Testis (tissue), 5 donors: ENCODE results near the gene XAGE1B. TPM values are rescaled to one million over a fixed set of nuclear protein-coding genes. Genes with fewer than 3 reads are reported as not detected.
"Not testable (repeated sequence)": the region's sequence is repeated elsewhere in the genome, so short reads cannot be mapped to it uniquely, and the experiment has no call there.

ENCODE experiments used
- DNase-seq: peaks from one replicate; pipeline ENCODE4 v3.0.0-alpha.2; 2019
- H3K27ac ChIP-seq, 2 donors: fragments of 200-600 bp; sonication (generic); one replicate each; pipeline ENCODE4 v1.5.1; 2019
- H3K27me3 ChIP-seq: fragments of 200-600 bp; sonication (generic); one replicate; pipeline ENCODE4 v1.5.1; 2019
- H3K36me3 ChIP-seq: fragments of 200-600 bp; sonication (generic); one replicate; pipeline ENCODE4 v1.5.1; 2017; ENCODE audit warnings: low read depth; ENCODE audit errors: missing control alignments
- H3K4me1 ChIP-seq: fragments of 200-600 bp; sonication (generic); one replicate; pipeline ENCODE4 v1.5.1; 2019
- H3K4me3 ChIP-seq, 2 donors: fragments of 200-600 bp; sonication (generic); one replicate each; pipeline ENCODE4 v1.5.1; 2017 to 2019
- H3K9me3 ChIP-seq: fragments of 200-600 bp; sonication (generic); one replicate; pipeline ENCODE4 v1.5.1; 2017
- CTCF ChIP-seq, 3 experiments: fragments of 450-650 bp in 2 of 3; fragments of 200-600 bp in 1 of 3; sonication (generic) in 1 of 3; IDR thresholded peaks; one replicate each; pipeline ENCODE4 v1.5.1; 2016 to 2019; ENCODE audit warnings: antibody characterized with exemption in 3 of 3, mild to moderate bottlenecking in 2 of 3, moderate library complexity in 1 of 3
- POLR2A ChIP-seq: fragments of 450-650 bp; IDR thresholded peaks from one replicate; pipeline ENCODE4 v1.6.1; 2017; ENCODE audit warnings: antibody characterized with exemption, mild to moderate bottlenecking, moderate library complexity
- WGBS, 2 donors: methylation state at CpG; one replicate each; pipeline ENCODE4 v1.1.5; 2018; 5-methylcytosine and 5-hydroxymethylcytosine counted together
- intact Hi-C: fragments of 100-400 bp; cut with DNase I; formaldehyde crosslinking; loops from one replicate; pipeline ENCODE4 v1.15.1; 2023; ENCODE audit warnings: low total_unique reads
- long read RNA-seq, 2 donors: transcript quantifications; one replicate each; lab custom pipeline, GENCODE V29; 2026
- polyA plus RNA-seq: library from polyadenylated mRNA; stranded (reverse); fragments of 350-450 nt; fragmentation: Illumina TruSeq; extraction: RNeasy Lipid Tissue Mini Kit (QIAGEN cat#74804); gene quantifications from one replicate; pipeline ENCODE4 v1.2.3, GENCODE V29; 2014; ENCODE audit warnings: low read depth, low replicate concordance; ENCODE audit not compliant: insufficient read depth
- total RNA-seq, 2 donors: library from RNA; depleted of rRNA; stranded (reverse); fragments of >200 nt; gene quantifications; one replicate each; pipeline ENCODE4 v1.2.3, GENCODE V29; 2016

XAGE1B gene, protein sequence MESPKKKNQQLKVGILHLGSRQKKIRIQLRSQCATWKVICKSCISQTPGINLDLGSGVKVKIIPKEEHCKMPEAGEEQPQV
- total RNA-seq (10 to 100 TPM; 61.0 to 64.2 TPM), polyA plus RNA-seq (64.0 TPM)
- long read RNA-seq, donor 1, transcript XAGE1B-203 (4 exons, 614 nt) = major isoform, 6 of 8 reads
- long read RNA-seq, donor 1, partial matches to known transcripts = 0 of 8 reads
- long read RNA-seq, donor 1, other reads (novel, unspliced or antisense) = 0 of 8 reads
- long read RNA-seq, donor 2, transcript XAGE1B-203 (4 exons, 614 nt) = major isoform, 12 of 13 reads
- long read RNA-seq, donor 2, partial matches to known transcripts = 0 of 13 reads
- long read RNA-seq, donor 2, other reads (novel, unspliced or antisense) = 0 of 13 reads

DNA sequence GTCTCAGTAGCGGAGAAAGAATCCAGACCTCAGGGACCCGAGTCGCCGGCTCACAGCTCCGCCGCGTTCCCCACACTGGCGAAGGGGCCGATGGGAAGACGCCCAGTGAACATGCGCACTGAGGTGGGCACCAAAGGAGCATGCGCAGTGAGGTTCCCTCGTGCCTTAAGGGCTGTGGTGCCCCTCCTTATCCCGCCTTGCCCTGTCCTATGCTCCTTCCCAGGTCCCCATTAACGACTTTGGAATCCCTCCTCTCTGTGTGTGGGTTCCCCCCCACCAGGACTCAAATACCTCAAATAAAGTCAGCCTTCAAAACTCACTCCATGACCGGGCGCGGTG is at the start of gene XAGE1B:
TSS of gene XAGE1B (minus strand) at position 77 of the 339 bp plus-strand sequence. CDS start 1,536 bp downstream, outside the sequence.
- H3K9me3 ChIP-seq, DNase-seq, intact Hi-C loops, H3K27ac ChIP-seq, H3K4me3 ChIP-seq, H3K27me3 ChIP-seq, H3K36me3 ChIP-seq, H3K4me1 ChIP-seq: not testable (repeated sequence)
- no CpG with 5 or more reads among the region's 18 CpGs for WGBS, 2 donors

- no peak for DNase-seq
- no peaks in the 10 kb centered on the region for H3K4me1 ChIP-seq
- H3K27ac ChIP-seq = no peak overlapping the region
- TF ChIP-seq CTCF (IDR thresholded peaks at IDR 0.05) (no peak), POLR2A (no peak)
- intact Hi-C loops = no loop called here
- no peak overlapping the region for H3K4me3 ChIP-seq
- H3K9me3 ChIP-seq = no peaks in the 10 kb centered on the region
- H3K36me3 ChIP-seq = no peaks in the 10 kb centered on the region
- 92% methylated on average over 5 of the region's 10 CpGs; no CpG with 5 or more reads in 1 of the 2 donors for WGBS, 2 donors
- no peaks in the 10 kb centered on the region for H3K27me3 ChIP-seq
Measured at GRCh38 chrX:52563105-52563504, 46.2 kb upstream of the XAGE1B start.

- Histone ChIP-seq H3K4me1 (no peaks in the 10 kb centered on the region), H3K27ac (no peak overlapping the region), H3K36me3 (no peaks in the 10 kb centered on the region), H3K27me3 (no peaks in the 10 kb centered on the region), H3K4me3 (no peak overlapping the region), H3K9me3 (no peaks in the 10 kb centered on the region)
- intact Hi-C loops = no loop called here
- TF ChIP-seq POLR2A (no peak), CTCF (IDR thresholded peaks at IDR 0.05) (no peak)
- no peak for DNase-seq
- 93 to 100% methylated on average over 3 of the region's 3 CpGs for WGBS, 2 donors
Measured at GRCh38 chrX:52558140-52558539, 41.3 kb upstream of the XAGE1B start.

GRCh38 chrX:52556741-52557140 is 39.9 kb upstream of the XAGE1B start:
- intact Hi-C loops = no loop called here
- no peaks in the 10 kb centered on the region for H3K36me3 ChIP-seq
- H3K4me3 ChIP-seq = no peak overlapping the region
- no peak for DNase-seq
- H3K4me1 ChIP-seq = no peaks in the 10 kb centered on the region
- no peaks in the 10 kb centered on the region for H3K9me3 ChIP-seq
- no peaks in the 10 kb centered on the region for H3K27me3 ChIP-seq
- H3K27ac ChIP-seq = no peak overlapping the region
- 50 to 57% methylated on average over 1 of the region's 1 CpG for WGBS, 2 donors
- TF ChIP-seq CTCF (IDR thresholded peaks at IDR 0.05) = no peak
- no peak for TF ChIP-seq POLR2A

DNA sequence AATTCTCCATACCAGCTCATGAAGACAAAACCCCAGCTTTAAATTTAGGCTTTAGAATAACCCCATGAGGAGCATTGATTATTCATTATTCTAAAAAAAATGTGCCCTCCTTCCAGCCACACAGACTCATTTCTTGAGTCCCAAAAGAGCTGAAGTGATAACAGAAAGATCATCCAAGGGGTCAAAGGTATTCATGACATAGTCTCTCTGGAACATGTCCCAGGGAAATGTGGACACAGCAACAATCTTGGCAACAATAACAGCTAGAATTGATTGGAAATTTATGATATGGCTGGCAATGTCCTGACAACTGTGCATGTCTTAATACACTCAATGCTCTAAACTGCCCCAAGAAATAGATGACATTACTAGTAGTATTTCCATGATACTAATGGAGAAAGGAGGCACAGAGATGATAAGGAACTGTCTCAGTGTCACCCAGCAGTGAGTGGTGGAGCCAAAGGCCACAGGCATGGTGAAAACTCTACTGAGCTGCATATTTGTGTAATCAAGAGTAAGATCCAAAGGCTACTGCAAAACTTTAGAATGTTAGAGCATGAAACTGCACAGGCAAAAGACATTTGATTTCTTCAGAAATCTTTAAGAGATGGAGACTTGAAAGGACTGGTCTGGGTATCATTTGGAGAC is 37.3 kb upstream of the XAGE1B start:
- no peak for DNase-seq
- no peaks in the 10 kb centered on the region for H3K9me3 ChIP-seq
- intact Hi-C loops = no loop called here
- no peaks in the 10 kb centered on the region for H3K36me3 ChIP-seq
- H3K27ac ChIP-seq = no peak overlapping the region
- H3K27me3 ChIP-seq = no peaks in the 10 kb centered on the region
- no peak overlapping the region for H3K4me3 ChIP-seq
- TF ChIP-seq POLR2A = no peak
- no peak for TF ChIP-seq CTCF (IDR thresholded peaks at IDR 0.05)
- no peaks in the 10 kb centered on the region for H3K4me1 ChIP-seq

- H3K9me3 ChIP-seq, DNase-seq, H3K27me3 ChIP-seq, H3K4me3 ChIP-seq, H3K4me1 ChIP-seq, H3K27ac ChIP-seq, H3K36me3 ChIP-seq, intact Hi-C loops: not testable (repeated sequence)
- 54 to 92% methylated on average over 1 to 3 of the region's 3 CpGs for WGBS, 2 donors
Measured at GRCh38 chrX:52548769-52549168, 31.9 kb upstream of the XAGE1B start.
